Karpas-422 (cell line): Measurements from ENCODE around the gene RSU1. TPM values are rescaled to one million over a fixed set of nuclear protein-coding genes. Genes with fewer than 3 reads are reported as not detected.

Experiments
- DNase-seq: peaks from one replicate; pipeline ENCODE4 v3.0.0-alpha.2; 2015
- H2AFZ ChIP-seq: fragments of 200-600 bp; sonication (generic); 2 replicates; pipeline ENCODE4 v1.6.1; 2014; ENCODE audit warnings: antibody characterized with exemption, low read length, mixed read lengths
- H3K27ac ChIP-seq: fragments of 200-600 bp; sonication (generic); 2 replicates; pipeline ENCODE4 v1.5.1; 2014; ENCODE audit warnings: mild to moderate bottlenecking, low read length, moderate library complexity
- H3K27me3 ChIP-seq: fragments of 200-600 bp; sonication (generic); 2 replicates; pipeline ENCODE4 v1.6.1; 2014; ENCODE audit warnings: low read length, mixed read lengths
- H3K36me3 ChIP-seq: fragments of 200-600 bp; sonication (generic); 2 replicates; pipeline ENCODE4 v1.6.1; 2014; ENCODE audit warnings: low read length, mixed read lengths; ENCODE audit not compliant: insufficient read depth
- H3K4me1 ChIP-seq: fragments of 200-600 bp; sonication (generic); 2 replicates; pipeline ENCODE4 v1.6.1; 2014; ENCODE audit warnings: mild to moderate bottlenecking, low read length, mixed read lengths
- H3K4me2 ChIP-seq: fragments of 200-600 bp; sonication (generic); 2 replicates; pipeline ENCODE4 v1.6.1; 2014; ENCODE audit warnings: low read length, low read depth, mild to moderate bottlenecking; ENCODE audit not compliant: poor library complexity, severe bottlenecking
- H3K4me3 ChIP-seq: fragments of 200-600 bp; sonication (generic); 2 replicates; pipeline ENCODE4 v1.5.1; 2014; ENCODE audit warnings: mild to moderate bottlenecking, antibody characterized with exemption, low read length, mixed read lengths
- H3K79me2 ChIP-seq: fragments of 200-600 bp; sonication (generic); 2 replicates; pipeline ENCODE4 v1.6.1; 2014; ENCODE audit warnings: mild to moderate bottlenecking, low read length, mixed read lengths
- H3K9ac ChIP-seq: fragments of 200-600 bp; sonication (generic); 2 replicates; pipeline ENCODE4 v1.6.0; 2014; ENCODE audit warnings: low read length
- H3K9me2 ChIP-seq: fragments of 200-600 bp; sonication (generic), shearing (Covaris generic); replicated peaks from 2 replicates; pipeline ENCODE4 v1.6.0; 2014; ENCODE audit warnings: mild to moderate bottlenecking, low read length, moderate library complexity; ENCODE audit not compliant: insufficient read depth
- H3K9me3 ChIP-seq: fragments of 300-700, 200-600 bp; sonication (generic); 2 replicates; pipeline ENCODE4 v1.6.1; 2014; ENCODE audit warnings: low read length, mixed read lengths
- H4K20me1 ChIP-seq: fragments of 200-600 bp; sonication (generic); 2 replicates; pipeline ENCODE4 v1.6.1; 2014; ENCODE audit warnings: mild to moderate bottlenecking, antibody characterized with exemption, low read length, low read depth; ENCODE audit not compliant: insufficient read depth
- total RNA-seq: library from RNA; depleted of rRNA; stranded (reverse); fragments of >200 nt; shearing (Covaris generic); gene quantifications from 2 replicates; pipeline ENCODE4 v1.2.3, GENCODE V29; 2014; ENCODE audit warnings: low replicate concordance

Gene RSU1
- total RNA-seq, 1 experiment from 2014 or later, result 83.9 TPM

- no peaks in the 10 kb centered on the region for H3K9me3 ChIP-seq
- no peak overlapping the region for H3K9ac ChIP-seq
These were observed 27.5 kb downstream of the RSU1 start for GRCh38 chr10:16789765-16790164.

DNA sequence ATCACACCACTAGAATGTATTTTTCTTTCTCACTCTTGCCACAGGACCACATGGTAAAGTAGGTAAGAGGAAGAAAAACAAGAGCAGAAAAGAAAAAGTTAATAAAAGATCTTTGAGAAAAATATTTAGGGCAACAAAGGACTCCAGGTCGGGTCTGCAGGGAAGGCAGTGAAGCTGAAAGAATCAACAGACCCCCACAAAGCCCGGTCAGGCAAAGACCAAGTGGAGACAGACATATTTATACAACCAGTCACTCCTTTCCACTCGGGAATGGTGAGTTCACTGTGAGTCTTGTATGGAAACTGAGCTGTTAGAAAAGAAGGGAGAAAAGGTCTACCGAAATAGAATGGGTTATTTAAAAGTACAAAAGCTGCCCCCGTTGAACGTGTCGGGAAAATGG lies 28.0 kb downstream of the RSU1 start:
- no peak overlapping the region for H3K4me3 ChIP-seq
- peaks cover 52% of the 10 kb centered on the region for H3K79me2 ChIP-seq
- H3K4me2 ChIP-seq, result no peak overlapping the region
- H3K9me3 ChIP-seq, result no peaks in the 10 kb centered on the region
- no peaks in the 10 kb centered on the region for H3K4me1 ChIP-seq
- no peak overlapping the region for H3K9ac ChIP-seq
- H3K27ac ChIP-seq, result no peak overlapping the region
- H3K36me3 ChIP-seq, result no peaks in the 10 kb centered on the region
- H3K27me3 ChIP-seq, result no peaks in the 10 kb centered on the region
- H3K9me2 ChIP-seq, result no peaks in the 10 kb centered on the region
- no peak overlapping the region for H2AFZ ChIP-seq
- DNase-seq, result no peak
- H4K20me1 ChIP-seq, result no peaks in the 10 kb centered on the region

More at GRCh38 chr10:16789765-16790164, 27.5 kb downstream of the RSU1 start:
- no peak overlapping the region for H3K4me3 ChIP-seq
- H3K4me2 ChIP-seq, result no peak overlapping the region
- no peaks in the 10 kb centered on the region for H3K4me1 ChIP-seq
- H3K79me2 ChIP-seq, result peaks cover 56% of the 10 kb centered on the region
- H3K27ac ChIP-seq, result no peak overlapping the region
- H3K9me2 ChIP-seq, result no peaks in the 10 kb centered on the region
- no peaks in the 10 kb centered on the region for H3K36me3 ChIP-seq
- no peaks in the 10 kb centered on the region for H4K20me1 ChIP-seq
- H2AFZ ChIP-seq, result no peak overlapping the region
- DNase-seq, result no peak
- H3K27me3 ChIP-seq, result no peaks in the 10 kb centered on the region

- Histone ChIP-seq H3K9ac (no peak overlapping the region), H3K9me3 (no peaks in the 10 kb centered on the region), H3K27ac (no peak overlapping the region)
These were observed 28.4 kb downstream of the RSU1 start for GRCh38 chr10:16788778-16789177.

GRCh38 chr10:16788125-16788524 lies 29.1 kb downstream of the RSU1 start:
- Histone ChIP-seq H3K4me2 (no peak overlapping the region), H3K79me2 (peaks cover 42% of the 10 kb centered on the region), H3K27ac (no peak overlapping the region), H4K20me1 (no peaks in the 10 kb centered on the region), H3K4me1 (no peaks in the 10 kb centered on the region), H3K27me3 (no peaks in the 10 kb centered on the region), H3K36me3 (no peaks in the 10 kb centered on the region), H3K9me3 (no peaks in the 10 kb centered on the region), H2AFZ (no peak overlapping the region), H3K9me2 (no peaks in the 10 kb centered on the region), H3K9ac (no peak overlapping the region), H3K4me3 (no peak overlapping the region)
- DNase-seq, result no peak

More at GRCh38 chr10:16788778-16789177, 28.4 kb downstream of the RSU1 start:
- Histone ChIP-seq H2AFZ (no peak overlapping the region), H3K4me3 (no peak overlapping the region), H3K4me2 (no peak overlapping the region), H3K36me3 (no peaks in the 10 kb centered on the region), H3K9me2 (no peaks in the 10 kb centered on the region), H3K4me1 (no peaks in the 10 kb centered on the region), H4K20me1 (no peaks in the 10 kb centered on the region), H3K27me3 (no peaks in the 10 kb centered on the region), H3K79me2 (peaks cover 47% of the 10 kb centered on the region)
- no peak for DNase-seq

DNA sequence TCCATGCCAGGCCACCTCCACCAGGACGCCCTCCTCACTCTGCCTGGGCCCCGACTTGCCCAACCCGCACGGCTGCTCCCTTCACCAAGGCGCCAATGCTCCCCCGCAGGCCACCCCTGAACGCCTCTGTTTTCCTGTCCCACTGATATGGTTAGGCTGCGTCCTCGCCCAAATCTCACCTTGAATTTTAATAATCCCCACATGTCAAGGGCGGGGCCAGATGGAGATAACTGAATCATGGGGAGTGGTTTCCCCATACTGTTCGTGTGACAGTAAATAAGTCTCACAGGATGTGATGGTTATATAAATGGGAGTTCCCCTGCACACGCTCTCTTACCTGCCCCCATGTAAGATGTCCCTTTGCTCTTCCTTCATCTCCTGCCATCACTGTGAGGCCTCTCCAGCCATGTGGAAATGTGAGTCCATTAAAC lies 29.8 kb downstream of the RSU1 start:
- Histone ChIP-seq H4K20me1 (no peaks in the 10 kb centered on the region), H3K79me2 (peaks cover 38% of the 10 kb centered on the region), H3K4me3 (no peak overlapping the region), H3K27me3 (no peaks in the 10 kb centered on the region), H3K4me2 (no peak overlapping the region), H3K9me2 (no peaks in the 10 kb centered on the region), H3K27ac (no peak overlapping the region), H3K9me3 (no peaks in the 10 kb centered on the region), H3K4me1 (no peaks in the 10 kb centered on the region), H2AFZ (no peak overlapping the region), H3K9ac (no peak overlapping the region), H3K36me3 (no peaks in the 10 kb centered on the region)
- no peak for DNase-seq

GRCh38 chr10:16780338-16780880 lies 36.8 kb downstream of the RSU1 start:
- Histone ChIP-seq H3K9ac (no peak overlapping the region), H2AFZ (no peak overlapping the region), H3K27me3 (no peaks in the 10 kb centered on the region), H3K9me3 (no peaks in the 10 kb centered on the region), H3K4me3 (no peak overlapping the region), H3K27ac (no peak overlapping the region), H3K36me3 (no peaks in the 10 kb centered on the region), H3K9me2 (no peaks in the 10 kb centered on the region), H4K20me1 (no peaks in the 10 kb centered on the region), H3K4me1 (peaks cover 4% of the 10 kb centered on the region), H3K79me2 (peaks cover 5% of the 10 kb centered on the region; the same call in 1 of the 2 replicates), H3K4me2 (no peak overlapping the region)
- no peak for DNase-seq

GRCh38 chr10:16779384-16779915 lies 37.8 kb downstream of the RSU1 start:
- Histone ChIP-seq H3K79me2 (peaks cover 5% of the 10 kb centered on the region; the same call in 1 of the 2 replicates), H3K4me1 (peaks cover 4% of the 10 kb centered on the region), H3K9me2 (no peaks in the 10 kb centered on the region), H3K27me3 (no peaks in the 10 kb centered on the region), H3K36me3 (no peaks in the 10 kb centered on the region), H3K27ac (no peak overlapping the region), H2AFZ (no peak overlapping the region), H4K20me1 (no peaks in the 10 kb centered on the region), H3K4me3 (no peak overlapping the region), H3K9ac (no peak overlapping the region), H3K9me3 (no peaks in the 10 kb centered on the region), H3K4me2 (no peak overlapping the region)
- no peak for DNase-seq

GRCh38 chr10:16777473-16778370 lies 39.5 kb downstream of the RSU1 start:
- peak; percentile 85 for DNase-seq
- Histone ChIP-seq H3K9me2 (no peaks in the 10 kb centered on the region), H3K4me1 (peaks cover 4% of the 10 kb centered on the region), H3K9ac (peak overlapping the region; percentile 9; the same call in 1 of the 2 replicates), H3K36me3 (no peaks in the 10 kb centered on the region), H3K4me2 (no peak overlapping the region), H3K27me3 (no peaks in the 10 kb centered on the region), H3K4me3 (no peak overlapping the region), H3K9me3 (no peaks in the 10 kb centered on the region), H4K20me1 (no peaks in the 10 kb centered on the region), H3K27ac (no peak overlapping the region), H3K79me2 (peaks cover 9% of the 10 kb centered on the region; the same call in 1 of the 2 replicates), H2AFZ (no peak overlapping the region)
